Measurements from ENCODE around the gene HOTAIR.

- TF ChIP-seq CTCF (conservative IDR thresholded peaks at IDR 0.05) (no peak), ZFX (IDR thresholded peaks at IDR 0.05) (no peak)
These were observed 4.0 kb upstream of the HOTAIR start for GRCh38 chr12:53978477-53979356.
